Measurements from ENCODE around the gene MMP1.

- TF ChIP-seq, protein P1, sequence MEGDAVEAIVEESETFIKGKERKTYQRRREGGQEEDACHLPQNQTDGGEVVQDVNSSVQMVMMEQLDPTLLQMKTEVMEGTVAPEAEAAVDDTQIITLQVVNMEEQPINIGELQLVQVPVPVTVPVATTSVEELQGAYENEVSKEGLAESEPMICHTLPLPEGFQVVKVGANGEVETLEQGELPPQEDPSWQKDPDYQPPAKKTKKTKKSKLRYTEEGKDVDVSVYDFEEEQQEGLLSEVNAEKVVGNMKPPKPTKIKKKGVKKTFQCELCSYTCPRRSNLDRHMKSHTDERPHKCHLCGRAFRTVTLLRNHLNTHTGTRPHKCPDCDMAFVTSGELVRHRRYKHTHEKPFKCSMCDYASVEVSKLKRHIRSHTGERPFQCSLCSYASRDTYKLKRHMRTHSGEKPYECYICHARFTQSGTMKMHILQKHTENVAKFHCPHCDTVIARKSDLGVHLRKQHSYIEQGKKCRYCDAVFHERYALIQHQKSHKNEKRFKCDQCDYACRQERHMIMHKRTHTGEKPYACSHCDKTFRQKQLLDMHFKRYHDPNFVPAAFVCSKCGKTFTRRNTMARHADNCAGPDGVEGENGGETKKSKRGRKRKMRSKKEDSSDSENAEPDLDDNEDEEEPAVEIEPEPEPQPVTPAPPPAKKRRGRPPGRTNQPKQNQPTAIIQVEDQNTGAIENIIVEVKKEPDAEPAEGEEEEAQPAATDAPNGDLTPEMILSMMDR (IDR thresholded peaks at IDR 0.05): no peak
- no peak for TF ChIP-seq POLR2A (IDR thresholded peaks at IDR 0.05)
Measured at GRCh38 chr11:102770191-102770590, 27.8 kb downstream of the MMP1 start.
